GM21423 (cell line): ENCODE results near the gene KCNE4.
A peak's percentile ranks its signal among the peaks of the same experiment; 100 is the strongest.

Experiments
- ATAC-seq: cut with Tn5 transposase; IDR thresholded peaks from one replicate; pipeline ENCODE4 v1.9.1; 2021; ENCODE audit warnings: mild to moderate bottlenecking, moderate library complexity; ENCODE audit not compliant: unreplicated experiment

KCNE4 gene

GRCh38 chr2:223083402-223084070, 31.5 kb downstream of the KCNE4 start:
- ATAC-seq = no peak

- ATAC-seq = no peak
Observed at GRCh38 chr2:223084873-223085272, 32.9 kb downstream of the KCNE4 start.

- ATAC-seq = no peak
Observed at GRCh38 chr2:223086370-223086981, 34.5 kb downstream of the KCNE4 start.

GRCh38 chr2:223087466-223087865, 35.5 kb downstream of the KCNE4 start:
- ATAC-seq = no peak

- ATAC-seq = no peak
Observed at GRCh38 chr2:223088866-223089265, 36.9 kb downstream of the KCNE4 start.

- ATAC-seq = no peak
Observed at GRCh38 chr2:223090039-223090438, 38.0 kb downstream of the KCNE4 start.

GRCh38 chr2:223090540-223091235, 38.7 kb downstream of the KCNE4 start:
- no peak for ATAC-seq

GRCh38 chr2:223092667-223093066, 40.7 kb downstream of the KCNE4 start:
- no peak for ATAC-seq

GRCh38 chr2:223093436-223094241, 41.6 kb downstream of the KCNE4 start:
- no peak for ATAC-seq

- ATAC-seq = no peak
Observed at GRCh38 chr2:223095207-223095606, 43.2 kb downstream of the KCNE4 start.

GRCh38 chr2:223096235-223096970, 44.4 kb downstream of the KCNE4 start:
- no peak for ATAC-seq

- no peak for ATAC-seq
Observed at GRCh38 chr2:223097888-223098383, 45.9 kb downstream of the KCNE4 start.

- ATAC-seq = no peak
Observed at GRCh38 chr2:223099561-223099960, 47.6 kb downstream of the KCNE4 start.

- no peak for ATAC-seq
Observed at GRCh38 chr2:223100061-223100511, 48.1 kb downstream of the KCNE4 start.

- ATAC-seq = peak; percentile 72
Observed at GRCh38 chr2:223101340-223102039, 49.5 kb downstream of the KCNE4 start.

- ATAC-seq = no peak
Observed at GRCh38 chr2:223102040-223102400, 50.0 kb downstream of the KCNE4 start.

GRCh38 chr2:223102450-223102849, 50.5 kb downstream of the KCNE4 start:
- ATAC-seq = no peak

- no peak for ATAC-seq
Observed at GRCh38 chr2:223104336-223105132, 52.5 kb downstream of the KCNE4 start.
